Parathyroid adenoma (tissue), 2 donors: ENCODE data around the gene PIAS1.

Experiments
- H2AFZ ChIP-seq: fragments of 300-600 bp; sonication (generic); one replicate; pipeline ENCODE4 v1.7.0; 2017; ENCODE audit warnings: antibody characterized with exemption, mild to moderate bottlenecking
- H3K27ac ChIP-seq: fragments of 300-600 bp; sonication (generic); one replicate; pipeline ENCODE4 v1.7.0; 2017
- H3K27me3 ChIP-seq: fragments of 300-600 bp; sonication (generic); one replicate; pipeline ENCODE4 v1.7.0; 2017; ENCODE audit warnings: low read length; ENCODE audit not compliant: control insufficient read depth, insufficient read depth
- H3K36me3 ChIP-seq: fragments of 300-600 bp; sonication (generic); one replicate; pipeline ENCODE4 v1.7.0; 2017; ENCODE audit warnings: low read length; ENCODE audit not compliant: control insufficient read depth, insufficient read depth
- H3K4me1 ChIP-seq: fragments of 300-600 bp; sonication (generic); one replicate; pipeline ENCODE4 v1.7.0; 2017; ENCODE audit warnings: control low read depth
- H3K4me2 ChIP-seq: fragments of 300-600 bp; sonication (generic); one replicate; pipeline ENCODE4 v1.7.0; 2017; ENCODE audit warnings: low read length
- H3K4me3 ChIP-seq: fragments of 300-600 bp; sonication (generic); one replicate; pipeline ENCODE4 v1.7.0; 2017; ENCODE audit warnings: low read depth, low read length
- H3K79me2 ChIP-seq: fragments of 300-600 bp; sonication (generic); one replicate; pipeline ENCODE4 v1.7.0; 2017; ENCODE audit warnings: control low read depth
- H3K9ac ChIP-seq: fragments of 300-600 bp; sonication (generic); one replicate; pipeline ENCODE4 v1.7.0; 2017; ENCODE audit warnings: mild to moderate bottlenecking
- H3K9me3 ChIP-seq: fragments of 300-600 bp; sonication (generic); one replicate; pipeline ENCODE4 v1.7.0; 2017; ENCODE audit warnings: low read length; ENCODE audit not compliant: control insufficient read depth
- TF ChIP-seq, protein P1 (sequence below): fragments of 300-600 bp; sonication (generic); IDR thresholded peaks from one replicate; pipeline ENCODE4 v1.7.0; 2017; ENCODE audit warnings: antibody characterized with exemption, mild to moderate bottlenecking
- donor health status: primary hyperparathyroidism.

PIAS1 gene

DNA sequence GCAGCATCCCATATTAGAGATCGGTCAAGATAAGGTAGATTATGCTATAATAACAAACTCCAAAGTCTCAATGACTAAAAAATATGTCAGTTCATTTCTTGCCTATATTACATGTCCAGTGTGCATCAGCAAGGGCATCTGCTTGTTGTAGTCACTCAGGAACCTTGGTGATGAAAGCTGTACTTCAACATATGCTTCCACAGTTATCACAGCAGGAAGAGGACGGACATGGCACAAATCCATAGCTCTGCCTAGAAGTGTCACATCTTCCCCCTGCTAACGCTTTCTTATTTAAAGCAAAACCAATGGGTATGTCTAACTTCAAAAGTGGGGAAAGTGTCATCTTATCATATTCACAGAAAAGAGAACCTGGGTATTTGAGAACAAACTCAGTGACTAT is 20.0 kb upstream of the PIAS1 start:
- Histone ChIP-seq H3K27ac (no peak overlapping the region), H3K4me1 (no peaks in the 10 kb centered on the region), H2AFZ (no peak overlapping the region), H3K79me2 (no peaks in the 10 kb centered on the region), H3K4me3 (no peak overlapping the region), H3K9me3 (no peaks in the 10 kb centered on the region), H3K27me3 (no peaks in the 10 kb centered on the region), H3K36me3 (no peaks in the 10 kb centered on the region), H3K4me2 (no peak overlapping the region), H3K9ac (no peak overlapping the region)
- TF ChIP-seq, protein P1, sequence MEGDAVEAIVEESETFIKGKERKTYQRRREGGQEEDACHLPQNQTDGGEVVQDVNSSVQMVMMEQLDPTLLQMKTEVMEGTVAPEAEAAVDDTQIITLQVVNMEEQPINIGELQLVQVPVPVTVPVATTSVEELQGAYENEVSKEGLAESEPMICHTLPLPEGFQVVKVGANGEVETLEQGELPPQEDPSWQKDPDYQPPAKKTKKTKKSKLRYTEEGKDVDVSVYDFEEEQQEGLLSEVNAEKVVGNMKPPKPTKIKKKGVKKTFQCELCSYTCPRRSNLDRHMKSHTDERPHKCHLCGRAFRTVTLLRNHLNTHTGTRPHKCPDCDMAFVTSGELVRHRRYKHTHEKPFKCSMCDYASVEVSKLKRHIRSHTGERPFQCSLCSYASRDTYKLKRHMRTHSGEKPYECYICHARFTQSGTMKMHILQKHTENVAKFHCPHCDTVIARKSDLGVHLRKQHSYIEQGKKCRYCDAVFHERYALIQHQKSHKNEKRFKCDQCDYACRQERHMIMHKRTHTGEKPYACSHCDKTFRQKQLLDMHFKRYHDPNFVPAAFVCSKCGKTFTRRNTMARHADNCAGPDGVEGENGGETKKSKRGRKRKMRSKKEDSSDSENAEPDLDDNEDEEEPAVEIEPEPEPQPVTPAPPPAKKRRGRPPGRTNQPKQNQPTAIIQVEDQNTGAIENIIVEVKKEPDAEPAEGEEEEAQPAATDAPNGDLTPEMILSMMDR = no peak

DNA sequence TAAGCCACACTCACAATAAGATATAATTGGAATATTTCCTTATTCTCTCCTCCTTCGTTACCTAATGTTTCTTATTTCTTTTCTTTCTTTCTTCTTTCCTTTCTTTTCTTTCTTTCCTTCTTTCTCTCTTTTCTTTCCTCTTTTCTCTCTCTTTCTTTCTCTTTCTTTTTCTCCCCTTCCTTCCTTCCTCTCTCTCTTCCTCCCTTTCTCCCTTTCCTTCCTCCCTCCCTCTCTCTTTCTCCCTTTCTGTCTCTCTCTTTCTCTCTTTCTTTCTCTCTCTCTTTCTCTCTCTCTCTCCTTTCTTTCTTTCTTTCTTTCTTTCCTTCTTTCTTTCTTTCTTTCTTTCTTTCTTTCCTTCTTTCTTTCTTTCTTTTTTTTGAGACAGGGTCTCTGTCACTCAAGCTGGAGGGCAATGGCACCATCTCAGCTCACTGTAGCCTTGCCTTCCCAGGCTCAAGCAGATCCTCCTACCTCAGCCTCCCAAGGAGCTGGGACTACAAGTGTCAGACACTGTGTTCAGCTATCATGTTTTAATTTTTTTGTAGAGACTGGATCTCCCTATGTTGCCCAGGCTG is 19.3 kb upstream of the PIAS1 start:
- Histone ChIP-seq H3K79me2 (no peaks in the 10 kb centered on the region), H3K27ac (no peak overlapping the region), H3K36me3 (no peaks in the 10 kb centered on the region), H3K9ac (no peak overlapping the region), H3K4me3 (no peak overlapping the region), H2AFZ (no peak overlapping the region), H3K4me2 (no peak overlapping the region), H3K4me1 (no peaks in the 10 kb centered on the region), H3K27me3 (no peaks in the 10 kb centered on the region), H3K9me3 (no peaks in the 10 kb centered on the region)
- TF ChIP-seq, protein P1 = no peak

DNA sequence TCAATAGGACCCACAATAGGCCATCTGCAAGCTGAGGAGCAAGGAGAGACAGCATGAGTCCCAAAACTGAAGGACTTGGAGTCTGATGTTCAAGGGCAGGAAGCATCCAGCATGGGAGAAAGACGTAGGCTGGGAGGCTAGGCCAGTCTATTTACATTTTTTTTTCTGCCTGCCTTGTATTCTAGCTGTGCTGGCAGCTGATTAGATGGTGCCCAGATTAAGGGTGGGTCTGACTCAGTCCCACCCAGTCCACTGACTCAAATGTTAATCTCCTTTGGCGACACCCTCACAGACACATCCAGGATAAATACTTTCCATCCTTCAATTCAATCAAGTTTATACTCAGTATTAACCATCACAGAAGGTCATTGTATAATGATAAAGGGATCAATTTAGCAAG is 15.9 kb upstream of the PIAS1 start:
- no peaks in the 10 kb centered on the region for H3K79me2 ChIP-seq
- H3K4me3 ChIP-seq = no peak overlapping the region
- no peak overlapping the region for H3K27ac ChIP-seq
- TF ChIP-seq, protein P1 = no peak
- H3K9me3 ChIP-seq = no peaks in the 10 kb centered on the region
- H3K27me3 ChIP-seq = no peaks in the 10 kb centered on the region
- H3K9ac ChIP-seq = no peak overlapping the region
- H2AFZ ChIP-seq = no peak overlapping the region
- no peaks in the 10 kb centered on the region for H3K4me1 ChIP-seq
- no peaks in the 10 kb centered on the region for H3K36me3 ChIP-seq
- no peak overlapping the region for H3K4me2 ChIP-seq

DNA sequence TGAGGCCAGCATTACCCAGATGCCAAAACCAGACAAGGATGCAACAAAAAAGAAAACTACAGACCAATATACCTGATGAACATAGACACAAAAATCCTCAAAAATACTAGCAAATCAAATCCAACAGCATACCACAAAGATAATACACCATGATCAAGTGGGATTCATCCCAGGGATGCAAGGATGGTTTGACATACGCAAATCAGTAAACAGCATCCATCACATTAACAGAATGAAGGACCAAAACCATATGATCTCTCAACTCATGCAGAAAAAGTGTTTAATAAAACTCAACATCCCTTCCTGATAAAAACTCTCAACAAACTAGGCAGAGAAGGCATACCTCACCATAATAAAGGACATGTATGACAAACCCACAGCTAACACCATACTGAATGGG is 14.0 kb upstream of the PIAS1 start:
- TF ChIP-seq, protein P1 = no peak
- H2AFZ ChIP-seq = no peak overlapping the region
- H3K4me2 ChIP-seq = no peak overlapping the region
- H3K4me3 ChIP-seq = no peak overlapping the region
- no peak overlapping the region for H3K27ac ChIP-seq
- no peaks in the 10 kb centered on the region for H3K4me1 ChIP-seq
- no peak overlapping the region for H3K9ac ChIP-seq
- H3K79me2 ChIP-seq = no peaks in the 10 kb centered on the region
- H3K9me3 ChIP-seq = no peaks in the 10 kb centered on the region
- no peaks in the 10 kb centered on the region for H3K27me3 ChIP-seq
- no peaks in the 10 kb centered on the region for H3K36me3 ChIP-seq

DNA sequence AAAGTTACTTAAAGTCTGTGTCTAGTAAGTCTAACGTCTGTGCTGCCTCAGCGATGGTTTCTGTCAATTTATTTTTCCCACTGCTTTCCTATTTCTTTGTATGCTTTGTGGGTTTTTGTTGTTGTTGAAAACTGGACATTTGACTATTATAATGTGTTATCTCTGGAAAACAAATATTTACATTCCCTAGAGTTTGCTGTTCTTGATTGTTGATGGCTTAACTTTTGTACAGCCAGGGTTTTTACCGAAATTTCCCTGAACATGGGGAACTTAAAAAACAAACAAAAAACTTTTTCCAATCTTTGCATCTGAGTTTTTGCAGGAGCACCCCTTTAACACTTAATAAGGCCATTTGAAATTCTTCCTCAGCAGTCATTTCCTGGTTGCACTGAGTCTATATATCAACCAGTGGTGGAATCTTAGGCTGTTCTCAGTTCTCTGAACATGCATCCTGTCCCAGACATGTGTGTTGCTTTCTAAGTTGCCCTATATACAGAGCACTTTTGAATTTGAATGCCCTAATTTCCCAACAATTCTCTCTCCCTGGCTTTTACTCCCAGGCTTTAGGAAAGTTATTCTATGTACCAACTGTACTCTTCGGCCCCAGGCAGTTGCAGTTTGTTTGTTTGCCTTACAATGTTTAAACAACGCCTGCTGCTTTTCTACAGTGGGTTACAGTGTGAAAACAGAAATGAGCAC is 11.8 kb upstream of the PIAS1 start:
- H3K27ac ChIP-seq = no peak overlapping the region
- no peak overlapping the region for H3K9ac ChIP-seq
- H3K4me1 ChIP-seq = no peaks in the 10 kb centered on the region
- no peaks in the 10 kb centered on the region for H3K9me3 ChIP-seq
- no peaks in the 10 kb centered on the region for H3K36me3 ChIP-seq
- H3K4me2 ChIP-seq = no peak overlapping the region
- TF ChIP-seq, protein P1 = no peak
- no peaks in the 10 kb centered on the region for H3K79me2 ChIP-seq
- no peaks in the 10 kb centered on the region for H3K27me3 ChIP-seq
- no peak overlapping the region for H2AFZ ChIP-seq
- H3K4me3 ChIP-seq = no peak overlapping the region
